ENCODE results near the gene RPS8. TPM values are rescaled to one million over a fixed set of nuclear protein-coding genes. Genes with fewer than 3 reads are reported as not detected.
"Not testable (repeated sequence)": the region's sequence is repeated elsewhere in the genome, so short reads cannot be mapped to it uniquely, and the experiment has no call there.

RPS8 gene
- total RNA-seq, 1 donor from 2014 or later, result 833 TPM

GRCh38 chr1:44810101-44810761 is 34.9 kb downstream of the RPS8 start:
- intact Hi-C loops (cut with DNase I), result no loop called here
- DNase-seq (ENCODE audit: missing footprints), result peak; percentile 87
- ATAC-seq, result no peak

- ATAC-seq; DNase-seq (ENCODE audit: missing footprints): not testable (repeated sequence)
Measured at GRCh38 chr1:44810762-44811105, 35.4 kb downstream of the RPS8 start.

GRCh38 chr1:44811234-44811633 is 35.9 kb downstream of the RPS8 start:
- intact Hi-C loops (cut with DNase I), result no loop called here
- no peak for ATAC-seq
- DNase-seq (ENCODE audit: missing footprints), result no peak

More at GRCh38 chr1:44810762-44811105, 35.4 kb downstream of the RPS8 start:
- intact Hi-C loops (cut with DNase I), result not testable (repeated sequence)

- DNase-seq (ENCODE audit: missing footprints) (no peak), ATAC-seq (peak; percentile 6)
- intact Hi-C loops (cut with DNase I), result no loop called here
Measured at GRCh38 chr1:44812822-44813543, 37.6 kb downstream of the RPS8 start.

- ATAC-seq; intact Hi-C loops (cut with DNase I): not testable (repeated sequence)
- DNase-seq (ENCODE audit: missing footprints), result peak; percentile 31
Measured at GRCh38 chr1:44815926-44816325, 40.6 kb downstream of the RPS8 start.

- DNase-seq (ENCODE audit: missing footprints) (no peak), ATAC-seq (no peak)
- intact Hi-C loops (cut with DNase I), result no loop called here
Measured at GRCh38 chr1:44817307-44817706, 42.0 kb downstream of the RPS8 start.

GRCh38 chr1:44817771-44818495 is 42.6 kb downstream of the RPS8 start:
- DNase-seq (ENCODE audit: missing footprints) (no peak), ATAC-seq (no peak)
- intact Hi-C loops (cut with DNase I), result loop anchor here (2.0 kb wide), 1 partner anchor 17 kb away; the partner anchor contains the start of gene PLK3

GRCh38 chr1:44819196-44819607 is 43.9 kb downstream of the RPS8 start:
- intact Hi-C loops (cut with DNase I), result loop anchor here (2.0 kb wide), 1 partner anchor 18 kb away; the partner anchor contains the start of gene PLK3
- ATAC-seq (peak; percentile 18), DNase-seq (ENCODE audit: missing footprints) (no peak)

GRCh38 chr1:44819608-44820327 is 44.4 kb downstream of the RPS8 start:
- ATAC-seq (peak; percentile 92), DNase-seq (ENCODE audit: missing footprints) (peak; percentile 89)
- intact Hi-C loops (cut with DNase I), result loop anchor here (2.0 kb wide), 1 partner anchor 19 kb away; the partner anchor contains the start of gene PLK3

- ATAC-seq, result peak; percentile 37
- intact Hi-C loops (cut with DNase I), result no loop called here
- no peak for DNase-seq (ENCODE audit: missing footprints)
Measured at GRCh38 chr1:44820328-44821239, 45.2 kb downstream of the RPS8 start.

GRCh38 chr1:44821240-44821715 is 45.9 kb downstream of the RPS8 start:
- DNase-seq (ENCODE audit: missing footprints) (no peak), ATAC-seq (no peak)
- intact Hi-C loops (cut with DNase I), result no loop called here

- DNase-seq (ENCODE audit: missing footprints) (no peak), ATAC-seq (no peak)
- intact Hi-C loops (cut with DNase I), result no loop called here
Measured at GRCh38 chr1:44822131-44822701, 46.9 kb downstream of the RPS8 start.

- DNase-seq (ENCODE audit: missing footprints) (no peak), ATAC-seq (no peak)
- intact Hi-C loops (cut with DNase I), result no loop called here
Measured at GRCh38 chr1:44822981-44823451, 47.7 kb downstream of the RPS8 start.

- DNase-seq (ENCODE audit: missing footprints); ATAC-seq; intact Hi-C loops (cut with DNase I): not testable (repeated sequence)
Measured at GRCh38 chr1:44824392-44824791, 49.1 kb downstream of the RPS8 start.

- DNase-seq (ENCODE audit: missing footprints), result peak; percentile 85
- intact Hi-C loops (cut with DNase I), result no loop called here
- ATAC-seq, result peak; percentile 88
Measured at GRCh38 chr1:44826375-44827196, 51.2 kb downstream of the RPS8 start.

GRCh38 chr1:44827197-44828002 is 52.1 kb downstream of the RPS8 start:
- ATAC-seq (no peak), DNase-seq (ENCODE audit: missing footprints) (no peak)
- intact Hi-C loops (cut with DNase I), result no loop called here
